GM12875 (cell line): Measurements from ENCODE around the gene KCNJ4.

ENCODE experiments used
- H3K4me3 ChIP-seq: one replicate; pipeline ENCODE4 v1.5.1; 2011; ENCODE audit warnings: low read depth, low read length, control low read depth
- CTCF ChIP-seq: IDR thresholded peaks from 2 replicates; pipeline ENCODE4 v1.5.1; 2011; ENCODE audit warnings: low read depth, mild to moderate bottlenecking, control low read depth, inconsistent platforms, low read length, moderate library complexity, borderline replicate concordance; ENCODE audit not compliant: insufficient read depth

KCNJ4 gene

GRCh38 chr22:38416621-38417251 is 38.3 kb downstream of the KCNJ4 start:
- H3K4me3 ChIP-seq = no peak overlapping the region
- TF ChIP-seq CTCF = no peak

GRCh38 chr22:38415561-38416321 is 39.3 kb downstream of the KCNJ4 start:
- no peak overlapping the region for H3K4me3 ChIP-seq
- no peak for TF ChIP-seq CTCF

- TF ChIP-seq CTCF = no peak
- no peak overlapping the region for H3K4me3 ChIP-seq
These were observed 40.0 kb downstream of the KCNJ4 start for GRCh38 chr22:38415046-38415445.

- no peak for TF ChIP-seq CTCF
These were observed 41.0 kb downstream of the KCNJ4 start for GRCh38 chr22:38414009-38414395.

GRCh38 chr22:38413085-38414008 is 41.7 kb downstream of the KCNJ4 start:
- H3K4me3 ChIP-seq = no peak overlapping the region
- TF ChIP-seq CTCF = no peak

More at GRCh38 chr22:38414009-38414395, 41.0 kb downstream of the KCNJ4 start:
- no peak overlapping the region for H3K4me3 ChIP-seq

GRCh38 chr22:38412435-38413084 is 42.4 kb downstream of the KCNJ4 start:
- peak; percentile 87 for TF ChIP-seq CTCF
- no peak overlapping the region for H3K4me3 ChIP-seq
